ENCODE results near the gene TCIRG1.

The TCIRG1 gene

GRCh38 chr11:68051191-68052136 is 12.6 kb downstream of the TCIRG1 start:
- no peak for DNase-seq (ENCODE audit: low read depth in 2 of 2)

- no peak for DNase-seq (ENCODE audit: low read depth in 2 of 2)
These were observed 13.5 kb downstream of the TCIRG1 start for GRCh38 chr11:68052137-68052873.

GRCh38 chr11:68053117-68053516 is 14.3 kb downstream of the TCIRG1 start:
- DNase-seq (ENCODE audit: low read depth in 2 of 2) = no peak

- DNase-seq (ENCODE audit: low read depth in 2 of 2) = no peak
These were observed 15.4 kb downstream of the TCIRG1 start for GRCh38 chr11:68053981-68054812.

GRCh38 chr11:68056317-68057285 is 17.8 kb downstream of the TCIRG1 start:
- DNase-seq (ENCODE audit: low read depth in 2 of 2) = no peak

GRCh38 chr11:68057807-68058206 is 19.0 kb downstream of the TCIRG1 start:
- no peak for DNase-seq (ENCODE audit: low read depth in 2 of 2)

GRCh38 chr11:68061508-68061907 is 22.7 kb downstream of the TCIRG1 start:
- DNase-seq (ENCODE audit: low read depth in 2 of 2) = no peak

- no peak for DNase-seq (ENCODE audit: low read depth in 2 of 2)
These were observed 26.1 kb downstream of the TCIRG1 start for GRCh38 chr11:68064926-68065325.

GRCh38 chr11:68065841-68066240 is 27.0 kb downstream of the TCIRG1 start:
- no peak for DNase-seq (ENCODE audit: low read depth in 2 of 2)

GRCh38 chr11:68066742-68067141 is 27.9 kb downstream of the TCIRG1 start:
- DNase-seq (ENCODE audit: low read depth in 2 of 2) = no peak

- DNase-seq (ENCODE audit: low read depth in 2 of 2) = no peak
These were observed 29.2 kb downstream of the TCIRG1 start for GRCh38 chr11:68067991-68068390.

- no peak for DNase-seq (ENCODE audit: low read depth in 2 of 2)
These were observed 32.6 kb downstream of the TCIRG1 start for GRCh38 chr11:68071281-68072048.

- no peak for DNase-seq (ENCODE audit: low read depth in 2 of 2)
These were observed 35.9 kb downstream of the TCIRG1 start for GRCh38 chr11:68074584-68075352.

- DNase-seq (ENCODE audit: low read depth in 2 of 2) = no peak
These were observed 37.7 kb downstream of the TCIRG1 start for GRCh38 chr11:68076371-68077042.

- no peak for DNase-seq (ENCODE audit: low read depth in 2 of 2)
These were observed 39.1 kb downstream of the TCIRG1 start for GRCh38 chr11:68077617-68078582.

GRCh38 chr11:68080860-68081259 is 42.0 kb downstream of the TCIRG1 start:
- no peak for DNase-seq (ENCODE audit: low read depth in 2 of 2)

- DNase-seq (ENCODE audit: low read depth in 2 of 2) = no peak
These were observed 42.9 kb downstream of the TCIRG1 start for GRCh38 chr11:68081691-68082090.
